ENCODE data around the gene CCL25. TPM values are rescaled to one million over a fixed set of nuclear protein-coding genes. Genes with fewer than 3 reads are reported as not detected.
"Not testable (repeated sequence)": the region's sequence is repeated elsewhere in the genome, so short reads cannot be mapped to it uniquely, and the experiment has no call there.

CCL25 gene
- polyA plus RNA-seq, 1 donor from 2014 or later, result 1.9 TPM

DNA sequence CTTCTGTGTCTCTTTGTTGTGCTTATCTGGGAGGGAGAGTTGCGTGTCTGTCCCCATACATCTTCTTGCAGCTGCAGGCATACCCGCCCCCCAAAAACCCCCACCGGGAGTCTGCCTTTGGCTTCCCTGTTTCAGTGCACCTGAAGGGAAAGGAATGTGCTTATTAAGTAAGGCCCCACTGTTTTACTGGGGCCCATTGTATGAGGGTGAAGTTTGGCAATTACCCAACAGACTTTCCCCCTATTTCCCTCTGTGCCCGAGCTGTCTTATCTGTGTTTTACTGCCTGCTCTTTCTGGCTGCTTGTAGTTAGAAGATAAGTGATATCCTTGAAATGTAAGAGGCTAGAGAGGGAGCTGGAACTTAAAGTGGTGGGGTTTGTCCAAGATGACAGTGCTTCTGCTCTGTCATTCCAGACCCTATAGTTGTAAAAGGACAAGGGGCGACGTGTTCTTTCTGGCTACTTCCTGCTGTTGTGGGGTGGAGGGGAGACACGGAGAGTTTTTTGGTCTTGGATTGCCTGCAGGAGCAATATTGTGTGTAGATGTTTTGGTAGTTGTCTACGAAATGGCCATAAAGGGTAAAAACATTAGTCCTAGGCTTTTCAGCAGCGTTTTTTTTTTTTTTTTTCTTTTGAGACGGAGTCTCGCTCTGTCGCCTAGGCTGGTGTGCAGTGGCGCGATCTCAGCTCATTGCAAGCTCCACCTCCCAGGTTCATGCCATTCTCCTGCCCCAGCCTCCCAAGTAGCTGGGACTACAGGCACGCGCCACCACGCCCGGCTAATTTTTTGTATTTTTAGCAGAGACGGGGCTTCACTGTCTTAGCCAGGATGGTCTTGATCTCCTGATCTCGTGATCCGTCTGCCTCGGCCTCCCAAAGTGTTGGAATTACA lies 19.0 kb upstream of the CCL25 start:
- not testable (repeated sequence) for H3K9me2 ChIP-seq (ENCODE audit: insufficient read depth, low read length); H3K9ac ChIP-seq (ENCODE audit: low read length); H3K4me2 ChIP-seq (ENCODE audit: low read length); H3F3A ChIP-seq (ENCODE audit: insufficient read depth, low read length, poor library complexity, severe bottlenecking); H3K4me3 ChIP-seq (ENCODE audit: low read length); H3K79me2 ChIP-seq (replicated peaks; ENCODE audit: insufficient read depth, low read length); H3K27me3 ChIP-seq (ENCODE audit: insufficient read depth, low read depth, low read length); H4K20me1 ChIP-seq (ENCODE audit: insufficient read depth); H3K27ac ChIP-seq (ENCODE audit: low read length); H3K36me3 ChIP-seq (ENCODE audit: insufficient read depth, low read length); H3K9me3 ChIP-seq (ENCODE audit: low read length); H2AFZ ChIP-seq (ENCODE audit: low read depth, low read length)

- Histone ChIP-seq H3K27me3 (ENCODE audit: insufficient read depth, low read depth, low read length) (no peaks in the 10 kb centered on the region), H3K79me2 (replicated peaks; ENCODE audit: insufficient read depth, low read length) (no peaks in the 10 kb centered on the region), H3K27ac (ENCODE audit: low read length) (no peak overlapping the region), H3K9me3 (ENCODE audit: low read length) (no peaks in the 10 kb centered on the region), H3K9ac (ENCODE audit: low read length) (no peak overlapping the region), H2AFZ (ENCODE audit: low read depth, low read length) (no peak overlapping the region), H4K20me1 (ENCODE audit: insufficient read depth) (no peaks in the 10 kb centered on the region), H3F3A (ENCODE audit: insufficient read depth, low read length, poor library complexity, severe bottlenecking) (no peaks in the 10 kb centered on the region), H3K9me2 (ENCODE audit: insufficient read depth, low read length) (no peaks in the 10 kb centered on the region), H3K4me2 (ENCODE audit: low read length) (no peak overlapping the region), H3K4me3 (ENCODE audit: low read length) (no peak overlapping the region), H3K36me3 (ENCODE audit: insufficient read depth, low read length) (no peaks in the 10 kb centered on the region)
- TF ChIP-seq POLR2AphosphoS5 (IDR thresholded peaks at IDR 0.05) (no peak), SMC3 (conservative IDR thresholded peaks at IDR 0.05; ENCODE audit: poor library complexity) (no peak), CTCF (IDR thresholded peaks at IDR 0.05; ENCODE audit: poor library complexity, severe bottlenecking) (no peak), RAD21 (conservative IDR thresholded peaks at IDR 0.05) (no peak), MXI1 (conservative IDR thresholded peaks at IDR 0.05; ENCODE audit: poor library complexity, severe bottlenecking) (no peak), EZH2 (IDR thresholded peaks at IDR 0.05; ENCODE audit: borderline replicate concordance, insufficient read depth, low read length, poor library complexity, severe bottlenecking) (no peak), EP300 (conservative IDR thresholded peaks at IDR 0.05; ENCODE audit: poor library complexity, severe bottlenecking) (no peak), TAF1 (IDR thresholded peaks at IDR 0.05; ENCODE audit: low read depth) (no peak)
- TF ChIP-seq, protein P1, sequence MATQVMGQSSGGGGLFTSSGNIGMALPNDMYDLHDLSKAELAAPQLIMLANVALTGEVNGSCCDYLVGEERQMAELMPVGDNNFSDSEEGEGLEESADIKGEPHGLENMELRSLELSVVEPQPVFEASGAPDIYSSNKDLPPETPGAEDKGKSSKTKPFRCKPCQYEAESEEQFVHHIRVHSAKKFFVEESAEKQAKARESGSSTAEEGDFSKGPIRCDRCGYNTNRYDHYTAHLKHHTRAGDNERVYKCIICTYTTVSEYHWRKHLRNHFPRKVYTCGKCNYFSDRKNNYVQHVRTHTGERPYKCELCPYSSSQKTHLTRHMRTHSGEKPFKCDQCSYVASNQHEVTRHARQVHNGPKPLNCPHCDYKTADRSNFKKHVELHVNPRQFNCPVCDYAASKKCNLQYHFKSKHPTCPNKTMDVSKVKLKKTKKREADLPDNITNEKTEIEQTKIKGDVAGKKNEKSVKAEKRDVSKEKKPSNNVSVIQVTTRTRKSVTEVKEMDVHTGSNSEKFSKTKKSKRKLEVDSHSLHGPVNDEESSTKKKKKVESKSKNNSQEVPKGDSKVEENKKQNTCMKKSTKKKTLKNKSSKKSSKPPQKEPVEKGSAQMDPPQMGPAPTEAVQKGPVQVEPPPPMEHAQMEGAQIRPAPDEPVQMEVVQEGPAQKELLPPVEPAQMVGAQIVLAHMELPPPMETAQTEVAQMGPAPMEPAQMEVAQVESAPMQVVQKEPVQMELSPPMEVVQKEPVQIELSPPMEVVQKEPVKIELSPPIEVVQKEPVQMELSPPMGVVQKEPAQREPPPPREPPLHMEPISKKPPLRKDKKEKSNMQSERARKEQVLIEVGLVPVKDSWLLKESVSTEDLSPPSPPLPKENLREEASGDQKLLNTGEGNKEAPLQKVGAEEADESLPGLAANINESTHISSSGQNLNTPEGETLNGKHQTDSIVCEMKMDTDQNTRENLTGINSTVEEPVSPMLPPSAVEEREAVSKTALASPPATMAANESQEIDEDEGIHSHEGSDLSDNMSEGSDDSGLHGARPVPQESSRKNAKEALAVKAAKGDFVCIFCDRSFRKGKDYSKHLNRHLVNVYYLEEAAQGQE (IDR thresholded peaks at IDR 0.05; ENCODE audit: borderline replicate concordance), result no peak
Observed at GRCh38 chr19:8034178-8034525, 18.4 kb upstream of the CCL25 start.
